ENCODE results near the gene DDA1.
"Not testable (repeated sequence)": the region's sequence is repeated elsewhere in the genome, so short reads cannot be mapped to it uniquely, and the experiment has no call there.

The DDA1 gene

GRCh38 chr19:17309198-17309964, at the start of gene DDA1:
Gene DDA1 (plus strand): TSS chr19:17309563. CDS start chr19:17309655, 92 bp downstream.
- peak; percentile 100 for DNase-seq (ENCODE audit: low spot score)

GRCh38 chr19:17259934-17260333, 49.4 kb upstream of the DDA1 start:
- no peak for DNase-seq (ENCODE audit: low spot score)

GRCh38 chr19:17260842-17261325, 48.5 kb upstream of the DDA1 start:
- DNase-seq (ENCODE audit: low spot score): peak; percentile 96

- no peak for DNase-seq (ENCODE audit: low spot score)
Measured at GRCh38 chr19:17262557-17262956, 46.8 kb upstream of the DDA1 start.

- no peak for DNase-seq (ENCODE audit: low spot score)
Measured at GRCh38 chr19:17263712-17264640, 45.4 kb upstream of the DDA1 start.

GRCh38 chr19:17264641-17264979, 44.8 kb upstream of the DDA1 start, which contains the start of gene USHBP1:
Gene USHBP1 (minus strand): TSS chr19:17264745. CDS start chr19:17264299, 446 bp downstream.
- no peak for DNase-seq (ENCODE audit: low spot score)

GRCh38 chr19:17266026-17266425, 43.3 kb upstream of the DDA1 start:
- no peak for DNase-seq (ENCODE audit: low spot score)

- DNase-seq (ENCODE audit: low spot score): no peak
Measured at GRCh38 chr19:17266589-17266974, 42.8 kb upstream of the DDA1 start.

GRCh38 chr19:17266975-17267788, 42.2 kb upstream of the DDA1 start, which contains the start of gene BABAM1:
Gene BABAM1 (plus strand): TSS chr19:17267443. CDS start chr19:17268807, 1,364 bp downstream.
- peak; percentile 100 for DNase-seq (ENCODE audit: low spot score)

GRCh38 chr19:17268754-17269153, 40.6 kb upstream of the DDA1 start:
- no peak for DNase-seq (ENCODE audit: low spot score)

- not testable (repeated sequence) for DNase-seq (ENCODE audit: low spot score)
Measured at GRCh38 chr19:17274892-17275291, 34.5 kb upstream of the DDA1 start.

- no peak for DNase-seq (ENCODE audit: low spot score)
Measured at GRCh38 chr19:17275441-17276175, 33.8 kb upstream of the DDA1 start.

- DNase-seq (ENCODE audit: low spot score): no peak
Measured at GRCh38 chr19:17279436-17279835, 29.9 kb upstream of the DDA1 start.

GRCh38 chr19:17281391-17282304, 27.7 kb upstream of the DDA1 start, which contains the start of gene ANKLE1:
Gene ANKLE1 (plus strand): TSS chr19:17281901. CDS start chr19:17281921, 20 bp downstream.
- DNase-seq (ENCODE audit: low spot score): peak; percentile 90

- peak; percentile 93 for DNase-seq (ENCODE audit: low spot score)
Measured at GRCh38 chr19:17282488-17283125, 26.8 kb upstream of the DDA1 start.

GRCh38 chr19:17283504-17283996, 25.8 kb upstream of the DDA1 start:
- no peak for DNase-seq (ENCODE audit: low spot score)

GRCh38 chr19:17285415-17286135, 23.8 kb upstream of the DDA1 start:
- DNase-seq (ENCODE audit: low spot score): no peak

- no peak for DNase-seq (ENCODE audit: low spot score)
Measured at GRCh38 chr19:17286263-17286662, 23.1 kb upstream of the DDA1 start.

- no peak for DNase-seq (ENCODE audit: low spot score)
Measured at GRCh38 chr19:17286752-17287151, 22.6 kb upstream of the DDA1 start.

Data from NAMALWA (cell line).